Measurements from ENCODE around the gene TMBIM4.
"Not testable (repeated sequence)": the region's sequence is repeated elsewhere in the genome, so short reads cannot be mapped to it uniquely, and the experiment has no call there.

The TMBIM4 gene

GRCh38 chr12:66182956-66183355, 13.2 kb upstream of the TMBIM4 start:
- no peak for DNase-seq

- no peak for DNase-seq
These were observed 6.5 kb upstream of the TMBIM4 start for GRCh38 chr12:66176105-66176900.

- DNase-seq: not testable (repeated sequence)
These were observed 4.9 kb upstream of the TMBIM4 start for GRCh38 chr12:66174391-66175325.

- DNase-seq: no peak
These were observed 810 bp upstream of the TMBIM4 start for GRCh38 chr12:66170606-66171005.

GRCh38 chr12:66168410-66168809, 1.4 kb downstream of the TMBIM4 start:
- DNase-seq: no peak

GRCh38 chr12:66166561-66166960, 3.2 kb downstream of the TMBIM4 start:
- DNase-seq: no peak

- DNase-seq: no peak
These were observed 4.7 kb downstream of the TMBIM4 start for GRCh38 chr12:66165141-66165540.

- DNase-seq: no peak
These were observed 5.4 kb downstream of the TMBIM4 start for GRCh38 chr12:66164349-66164821.

- no peak for DNase-seq
These were observed 6.5 kb downstream of the TMBIM4 start for GRCh38 chr12:66163289-66163688.

GRCh38 chr12:66162701-66163100, 7.1 kb downstream of the TMBIM4 start:
- DNase-seq: no peak

GRCh38 chr12:66160704-66161103, 9.1 kb downstream of the TMBIM4 start:
- no peak for DNase-seq

GRCh38 chr12:66159123-66159522, 10.7 kb downstream of the TMBIM4 start:
- DNase-seq: no peak

GRCh38 chr12:66156654-66157053, 13.1 kb downstream of the TMBIM4 start:
- no peak for DNase-seq

- no peak for DNase-seq
These were observed 15.0 kb downstream of the TMBIM4 start for GRCh38 chr12:66154776-66155175.

- no peak for DNase-seq
These were observed 17.1 kb downstream of the TMBIM4 start for GRCh38 chr12:66152732-66153131.

- no peak for DNase-seq
These were observed 19.9 kb downstream of the TMBIM4 start for GRCh38 chr12:66149702-66150398.

GRCh38 chr12:66144791-66145754, 24.7 kb downstream of the TMBIM4 start:
- DNase-seq: no peak

- no peak for DNase-seq
These were observed 25.9 kb downstream of the TMBIM4 start for GRCh38 chr12:66143868-66144267.

GRCh38 chr12:66142826-66143225, 27.0 kb downstream of the TMBIM4 start:
- no peak for DNase-seq

- no peak for DNase-seq
These were observed 28.5 kb downstream of the TMBIM4 start for GRCh38 chr12:66141299-66141698.

GRCh38 chr12:66140731-66141130, 29.1 kb downstream of the TMBIM4 start:
- DNase-seq: no peak

- no peak for DNase-seq
These were observed 30.5 kb downstream of the TMBIM4 start for GRCh38 chr12:66139328-66139727.
